AG09309 (cell line): ENCODE measurements around the gene PLK5.

Source experiments
- DNase-seq: peaks from one replicate; pipeline ENCODE4 v3.0.0-alpha.2; 2010; ENCODE audit warnings: low read depth
- H3K4me3 ChIP-seq: 2 replicates; pipeline ENCODE4 v1.5.1; 2011; ENCODE audit warnings: mild to moderate bottlenecking, low read depth, low read length, moderate library complexity; ENCODE audit not compliant: control insufficient read depth
- CTCF ChIP-seq: IDR thresholded peaks from 2 replicates; pipeline ENCODE4 v1.5.1; 2011; ENCODE audit warnings: mild to moderate bottlenecking, low read depth, low read length, inconsistent platforms; ENCODE audit not compliant: insufficient read depth, control insufficient read depth; ENCODE audit errors: missing control alignments

PLK5 gene

GRCh38 chr19:1501200-1501595, 22.7 kb upstream of the PLK5 start:
- no peak overlapping the region for H3K4me3 ChIP-seq
- TF ChIP-seq CTCF, result no peak
- no peak for DNase-seq

GRCh38 chr19:1502433-1503088, 21.3 kb upstream of the PLK5 start:
- no peak overlapping the region for H3K4me3 ChIP-seq
- no peak for TF ChIP-seq CTCF
- DNase-seq, result no peak

GRCh38 chr19:1503089-1503924, 20.6 kb upstream of the PLK5 start:
- peak; percentile 65 for TF ChIP-seq CTCF
- DNase-seq, result no peak
- no peak overlapping the region; the same call in 1 of the 2 replicates for H3K4me3 ChIP-seq

GRCh38 chr19:1503925-1504773, 19.7 kb upstream of the PLK5 start:
- TF ChIP-seq CTCF, result no peak
- H3K4me3 ChIP-seq, result no peak overlapping the region
- no peak for DNase-seq

GRCh38 chr19:1505012-1505411, 18.9 kb upstream of the PLK5 start:
- DNase-seq, result no peak
- no peak for TF ChIP-seq CTCF
- no peak overlapping the region for H3K4me3 ChIP-seq

- TF ChIP-seq CTCF, result no peak
- no peak for DNase-seq
- H3K4me3 ChIP-seq, result no peak overlapping the region
These were observed 17.6 kb upstream of the PLK5 start for GRCh38 chr19:1505991-1506881.
